ENCODE data around the gene HERC5. TPM values are rescaled to one million over a fixed set of nuclear protein-coding genes. Genes with fewer than 3 reads are reported as not detected.

HERC5 gene
- total RNA-seq, result 19.1 and 21.2 TPM in 2 replicates

GRCh38 chr4:88456670-88457306, at the start of gene HERC5:
TSS of gene HERC5 (plus strand) at chr4:88457119. CDS start at chr4:88457270, 151 bp downstream.
- Mint-ChIP-seq H3K4me1 (ENCODE audit: low read depth) (peaks cover 46% of the 10 kb centered on the region), H3K27ac (peak within 1 kb of the TSS; percentile 100), H3K4me3 (peak within 1 kb of the TSS; percentile 99), H3K36me3 (ENCODE audit: low read depth) (peaks cover 25% of the 10 kb centered on the region), H3K9me3 (peaks cover 3% of the 10 kb centered on the region), H3K27me3 (ENCODE audit: insufficient read depth) (no peaks in the 10 kb centered on the region)
- intact Hi-C loops (cut with micrococcal nuclease), result loop anchor here (1.0 to 10.0 kb wide), 17 partner anchors 10 to 1519 kb away; partner anchors contain the start of genes ABCG2, AFF1, HSD17B11 and PYURF
- peak; percentile 92 for DNase-seq (ENCODE audit: low spot score)

GRCh38 chr4:88409206-88409605, 47.7 kb upstream of the HERC5 start:
- Mint-ChIP-seq H3K36me3 (ENCODE audit: low read depth) (peaks cover 62% of the 10 kb centered on the region), H3K27me3 (ENCODE audit: insufficient read depth) (no peaks in the 10 kb centered on the region)
- intact Hi-C loops (cut with micrococcal nuclease), result no loop called here

GRCh38 chr4:88409789-88410188, 47.1 kb upstream of the HERC5 start:
- H3K36me3 Mint-ChIP-seq (ENCODE audit: low read depth), result peaks cover 62% of the 10 kb centered on the region
- no peaks in the 10 kb centered on the region for H3K9me3 Mint-ChIP-seq

More at GRCh38 chr4:88409206-88409605, 47.7 kb upstream of the HERC5 start:
- Mint-ChIP-seq H3K4me1 (ENCODE audit: low read depth) (peaks cover 15% of the 10 kb centered on the region), H3K9me3 (no peaks in the 10 kb centered on the region), H3K4me3 (no peak overlapping the region), H3K27ac (no peak overlapping the region)
- DNase-seq (ENCODE audit: low spot score), result no peak

GRCh38 chr4:88411491-88412096, 45.3 kb upstream of the HERC5 start:
- H3K27me3 Mint-ChIP-seq (ENCODE audit: insufficient read depth), result no peaks in the 10 kb centered on the region
- intact Hi-C loops (cut with micrococcal nuclease), result no loop called here
- H3K36me3 Mint-ChIP-seq (ENCODE audit: low read depth), result peaks cover 68% of the 10 kb centered on the region
- peaks cover 15% of the 10 kb centered on the region for H3K4me1 Mint-ChIP-seq (ENCODE audit: low read depth)
- no peaks in the 10 kb centered on the region for H3K9me3 Mint-ChIP-seq
- no peak for DNase-seq (ENCODE audit: low spot score)
- no peak overlapping the region for H3K4me3 Mint-ChIP-seq
- no peak overlapping the region for H3K27ac Mint-ChIP-seq

More at GRCh38 chr4:88409789-88410188, 47.1 kb upstream of the HERC5 start:
- H3K27ac Mint-ChIP-seq, result no peak overlapping the region
- no peaks in the 10 kb centered on the region for H3K27me3 Mint-ChIP-seq (ENCODE audit: insufficient read depth)
- DNase-seq (ENCODE audit: low spot score), result no peak
- intact Hi-C loops (cut with micrococcal nuclease), result no loop called here
- no peak overlapping the region for H3K4me3 Mint-ChIP-seq
- peaks cover 15% of the 10 kb centered on the region for H3K4me1 Mint-ChIP-seq (ENCODE audit: low read depth)

GRCh38 chr4:88413801-88414200, 43.1 kb upstream of the HERC5 start:
- DNase-seq (ENCODE audit: low spot score), result no peak
- H3K36me3 Mint-ChIP-seq (ENCODE audit: low read depth), result peaks cover 61% of the 10 kb centered on the region
- intact Hi-C loops (cut with micrococcal nuclease), result no loop called here
- H3K9me3 Mint-ChIP-seq, result no peaks in the 10 kb centered on the region
- H3K4me3 Mint-ChIP-seq, result no peak overlapping the region
- H3K4me1 Mint-ChIP-seq (ENCODE audit: low read depth), result peaks cover 15% of the 10 kb centered on the region
- no peaks in the 10 kb centered on the region for H3K27me3 Mint-ChIP-seq (ENCODE audit: insufficient read depth)
- no peak overlapping the region for H3K27ac Mint-ChIP-seq

- H3K27ac Mint-ChIP-seq, result no peak overlapping the region
- H3K9me3 Mint-ChIP-seq, result no peaks in the 10 kb centered on the region
- intact Hi-C loops (cut with micrococcal nuclease), result no loop called here
- H3K4me3 Mint-ChIP-seq, result no peak overlapping the region
- H3K36me3 Mint-ChIP-seq (ENCODE audit: low read depth), result peaks cover 55% of the 10 kb centered on the region
- no peak for DNase-seq (ENCODE audit: low spot score)
- H3K4me1 Mint-ChIP-seq (ENCODE audit: low read depth), result peaks cover 18% of the 10 kb centered on the region
- H3K27me3 Mint-ChIP-seq (ENCODE audit: insufficient read depth), result no peaks in the 10 kb centered on the region
Observed at GRCh38 chr4:88414755-88415154, 42.2 kb upstream of the HERC5 start.

GRCh38 chr4:88415982-88416381, 40.9 kb upstream of the HERC5 start:
- no peak overlapping the region for H3K27ac Mint-ChIP-seq
- no peaks in the 10 kb centered on the region for H3K9me3 Mint-ChIP-seq
- H3K36me3 Mint-ChIP-seq (ENCODE audit: low read depth), result peaks cover 47% of the 10 kb centered on the region

GRCh38 chr4:88418411-88418810, 38.5 kb upstream of the HERC5 start:
- Mint-ChIP-seq H3K4me1 (ENCODE audit: low read depth) (peaks cover 7% of the 10 kb centered on the region), H3K4me3 (no peak overlapping the region), H3K9me3 (no peaks in the 10 kb centered on the region), H3K36me3 (ENCODE audit: low read depth) (peaks cover 36% of the 10 kb centered on the region), H3K27ac (no peak overlapping the region), H3K27me3 (ENCODE audit: insufficient read depth) (no peaks in the 10 kb centered on the region)
- no peak for DNase-seq (ENCODE audit: low spot score)
- intact Hi-C loops (cut with micrococcal nuclease), result no loop called here

More at GRCh38 chr4:88415982-88416381, 40.9 kb upstream of the HERC5 start:
- no peak overlapping the region for H3K4me3 Mint-ChIP-seq
- intact Hi-C loops (cut with micrococcal nuclease), result no loop called here
- DNase-seq (ENCODE audit: low spot score), result no peak
- peaks cover 23% of the 10 kb centered on the region for H3K4me1 Mint-ChIP-seq (ENCODE audit: low read depth)
- no peaks in the 10 kb centered on the region for H3K27me3 Mint-ChIP-seq (ENCODE audit: insufficient read depth)

- DNase-seq (ENCODE audit: low spot score), result no peak
- no peak overlapping the region for H3K4me3 Mint-ChIP-seq
- intact Hi-C loops (cut with micrococcal nuclease), result no loop called here
- peaks cover 7% of the 10 kb centered on the region for H3K4me1 Mint-ChIP-seq (ENCODE audit: low read depth)
- no peaks in the 10 kb centered on the region for H3K27me3 Mint-ChIP-seq (ENCODE audit: insufficient read depth)
- peak overlapping the region; percentile 54 for H3K27ac Mint-ChIP-seq
- H3K36me3 Mint-ChIP-seq (ENCODE audit: low read depth), result peaks cover 33% of the 10 kb centered on the region
- H3K9me3 Mint-ChIP-seq, result no peaks in the 10 kb centered on the region
Observed at GRCh38 chr4:88419874-88420273, 37.0 kb upstream of the HERC5 start.

- no peak overlapping the region for H3K4me3 Mint-ChIP-seq
- intact Hi-C loops (cut with micrococcal nuclease), result no loop called here
- no peaks in the 10 kb centered on the region for H3K27me3 Mint-ChIP-seq (ENCODE audit: insufficient read depth)
- H3K27ac Mint-ChIP-seq, result no peak overlapping the region
- H3K9me3 Mint-ChIP-seq, result no peaks in the 10 kb centered on the region
- no peak for DNase-seq (ENCODE audit: low spot score)
- H3K4me1 Mint-ChIP-seq (ENCODE audit: low read depth), result peaks cover 7% of the 10 kb centered on the region
- H3K36me3 Mint-ChIP-seq (ENCODE audit: low read depth), result peaks cover 33% of the 10 kb centered on the region
Observed at GRCh38 chr4:88420844-88421243, 36.1 kb upstream of the HERC5 start.

GRCh38 chr4:88422403-88422802, 34.5 kb upstream of the HERC5 start:
- H3K9me3 Mint-ChIP-seq, result no peaks in the 10 kb centered on the region
- H3K36me3 Mint-ChIP-seq (ENCODE audit: low read depth), result peaks cover 36% of the 10 kb centered on the region
- H3K27ac Mint-ChIP-seq, result no peak overlapping the region
- no peaks in the 10 kb centered on the region for H3K27me3 Mint-ChIP-seq (ENCODE audit: insufficient read depth)
- H3K4me1 Mint-ChIP-seq (ENCODE audit: low read depth), result peaks cover 7% of the 10 kb centered on the region
- intact Hi-C loops (cut with micrococcal nuclease), result no loop called here
- no peak overlapping the region for H3K4me3 Mint-ChIP-seq
- DNase-seq (ENCODE audit: low spot score), result no peak

GRCh38 chr4:88429401-88429800, 27.5 kb upstream of the HERC5 start:
- intact Hi-C loops (cut with micrococcal nuclease), result no loop called here
- Mint-ChIP-seq H3K27ac (no peak overlapping the region), H3K36me3 (ENCODE audit: low read depth) (peaks cover 55% of the 10 kb centered on the region), H3K27me3 (ENCODE audit: insufficient read depth) (no peaks in the 10 kb centered on the region), H3K4me1 (ENCODE audit: low read depth) (no peaks in the 10 kb centered on the region), H3K9me3 (no peaks in the 10 kb centered on the region), H3K4me3 (no peak overlapping the region)
- no peak for DNase-seq (ENCODE audit: low spot score)

GRCh38 chr4:88435987-88436693, 20.8 kb upstream of the HERC5 start:
- no peak overlapping the region for H3K27ac Mint-ChIP-seq
- no peaks in the 10 kb centered on the region for H3K9me3 Mint-ChIP-seq
- no peaks in the 10 kb centered on the region for H3K27me3 Mint-ChIP-seq (ENCODE audit: insufficient read depth)
- intact Hi-C loops (cut with micrococcal nuclease), result no loop called here
- DNase-seq (ENCODE audit: low spot score), result no peak
- H3K4me1 Mint-ChIP-seq (ENCODE audit: low read depth), result peaks cover 11% of the 10 kb centered on the region
- H3K36me3 Mint-ChIP-seq (ENCODE audit: low read depth), result peaks cover 53% of the 10 kb centered on the region
- H3K4me3 Mint-ChIP-seq, result no peak overlapping the region

All from activated T-helper 1 cell treated with anti-CD3 and anti-CD28 coated beads, Interleukin-12 subunit alpha, Interleukin-12 subunit beta, Interleukin-2, Interleukin-4 antibody, amounts not matched to agents 30 ng/mL and 10 ng/mL and 1 ng/mL, durations not matched to agents 14 hours and 24 hours and 36 hours (primary cell).